ENCODE results near the gene GAL3ST3.
A peak's percentile ranks its signal among the peaks of the same experiment; 100 is the strongest.

GAL3ST3 gene

GRCh38 chr11:66068923-66069714, 20.2 kb upstream of the GAL3ST3 start:
- peak; percentile 17 to 61 (median 47) for DNase-seq

GRCh38 chr11:66068154-66068821, 19.3 kb upstream of the GAL3ST3 start:
- peak; percentile 40 to 79 (median 68) for DNase-seq

- DNase-seq, result no peak
Measured at GRCh38 chr11:66067640-66068039, 18.7 kb upstream of the GAL3ST3 start.

- DNase-seq, result no peak
Measured at GRCh38 chr11:66066751-66067150, 17.8 kb upstream of the GAL3ST3 start.

- no peak for DNase-seq
Measured at GRCh38 chr11:66064571-66064970, 15.6 kb upstream of the GAL3ST3 start.

GRCh38 chr11:66063900-66064299, 14.9 kb upstream of the GAL3ST3 start:
- DNase-seq, result no peak

- DNase-seq, result no peak
Measured at GRCh38 chr11:66062408-66062807, 13.4 kb upstream of the GAL3ST3 start.

GRCh38 chr11:66061268-66061667, 12.3 kb upstream of the GAL3ST3 start:
- DNase-seq, result no peak

- DNase-seq, result no peak
Measured at GRCh38 chr11:66059966-66060680, 11.2 kb upstream of the GAL3ST3 start.

GRCh38 chr11:66056501-66056900, 7.5 kb upstream of the GAL3ST3 start:
- no peak for DNase-seq

- no peak for DNase-seq
Measured at GRCh38 chr11:66055021-66055420, 6.1 kb upstream of the GAL3ST3 start.

GRCh38 chr11:66052664-66052982, 3.7 kb upstream of the GAL3ST3 start:
- DNase-seq, result no peak

- peak; percentile 87 to 94 (median 91) for DNase-seq
Measured at GRCh38 chr11:66051766-66052663, 3.1 kb upstream of the GAL3ST3 start, which contains the start of gene SF3B2. TSS of gene SF3B2 (plus strand) at chr11:66052364. CDS start at chr11:66052385, 21 bp downstream.

- DNase-seq, result no peak
Measured at GRCh38 chr11:66051371-66051765, 2.4 kb upstream of the GAL3ST3 start.

GRCh38 chr11:66050581-66051231, 1.7 kb upstream of the GAL3ST3 start:
- no peak for DNase-seq

GRCh38 chr11:66047541-66048365, 1.2 kb downstream of the GAL3ST3 start:
- DNase-seq, result no peak

GRCh38 chr11:66046901-66047300, 2.1 kb downstream of the GAL3ST3 start:
- no peak for DNase-seq

- peak; percentile 52 to 86 (median 81) for DNase-seq
Measured at GRCh38 chr11:66045177-66045639, 3.8 kb downstream of the GAL3ST3 start.

- no peak for DNase-seq
Measured at GRCh38 chr11:66044757-66045156, 4.2 kb downstream of the GAL3ST3 start.

GRCh38 chr11:66042996-66043906, 5.7 kb downstream of the GAL3ST3 start:
- DNase-seq, result no peak
